SU-DHL-6 (cell line): ENCODE data around the gene RUNX2.

Experiments
- H2AFZ ChIP-seq: fragments of 200-600 bp; sonication (generic); 2 replicates; pipeline ENCODE4 v1.6.1; 2014; ENCODE audit warnings: low read depth, mild to moderate bottlenecking, moderate library complexity, mixed read lengths, antibody characterized with exemption, low read length; ENCODE audit not compliant: severe bottlenecking
- H3F3A ChIP-seq: fragments of 200-600 bp; shearing (Covaris generic); 2 replicates; pipeline ENCODE4 v1.6.0; 2016; ENCODE audit warnings: antibody characterized with exemption, mild to moderate bottlenecking; ENCODE audit not compliant: insufficient read depth
- H3K27ac ChIP-seq: fragments of 200-600 bp; sonication (generic); 2 replicates; pipeline ENCODE4 v1.5.1; 2016; ENCODE audit warnings: low read depth, mild to moderate bottlenecking, low read length, moderate library complexity, mixed read lengths
- H3K27me3 ChIP-seq: fragments of 200-600 bp; sonication (generic), shearing (Covaris generic); 2 replicates; pipeline ENCODE4 v1.6.0; 2014; ENCODE audit warnings: mild to moderate bottlenecking, low read length
- H3K36me3 ChIP-seq: fragments of 200-600 bp; sonication (generic); 2 replicates; pipeline ENCODE4 v1.6.1; 2014; ENCODE audit warnings: mild to moderate bottlenecking, low read length, mixed read lengths
- H3K4me2 ChIP-seq: fragments of 300-600, 200-600 bp; shearing (Covaris generic), sonication (generic); 2 replicates; pipeline ENCODE4 v1.6.0; 2014; ENCODE audit warnings: low read length, low read depth, mild to moderate bottlenecking; ENCODE audit not compliant: poor library complexity, severe bottlenecking
- H3K4me3 ChIP-seq: fragments of 200-600 bp; sonication (generic); 2 replicates; pipeline ENCODE4 v1.5.1; 2014; ENCODE audit warnings: antibody characterized with exemption, low read length, mild to moderate bottlenecking, mixed read lengths; ENCODE audit not compliant: insufficient read depth, poor library complexity, severe bottlenecking
- H3K79me2 ChIP-seq: fragments of 200-600 bp; sonication (generic); 2 replicates; pipeline ENCODE4 v1.6.1; 2014; ENCODE audit warnings: mild to moderate bottlenecking, low read length, moderate library complexity; ENCODE audit not compliant: insufficient read depth
- H3K9ac ChIP-seq: fragments of 200-600 bp; sonication (generic); 2 replicates; pipeline ENCODE4 v1.7.0; 2014; ENCODE audit warnings: mild to moderate bottlenecking, low read length
- H3K9me2 ChIP-seq: fragments of 200-600 bp; sonication (generic); replicated peaks from 2 replicates; pipeline ENCODE4 v1.6.1; 2014; ENCODE audit warnings: low read length; ENCODE audit not compliant: insufficient read depth
- H3K9me3 ChIP-seq: fragments of 200-600 bp; sonication (generic); 2 replicates; pipeline ENCODE4 v1.6.1; 2014; ENCODE audit warnings: low read length, mixed read lengths; ENCODE audit not compliant: insufficient read depth
- H4K20me1 ChIP-seq: fragments of 200-600 bp; sonication (generic); 2 replicates; pipeline ENCODE4 v1.6.1; 2014; ENCODE audit warnings: low read depth, mild to moderate bottlenecking, antibody characterized with exemption, low read length, moderate library complexity, mixed read lengths
- CTCF ChIP-seq: fragments of 200-600 bp; sonication (generic); IDR thresholded peaks from one replicate; pipeline ENCODE4 v1.5.1; 2017; ENCODE audit warnings: antibody characterized with exemption, mild to moderate bottlenecking, low read length, moderate library complexity; ENCODE audit not compliant: insufficient read depth, poor library complexity, severe bottlenecking
- EZH2phosphoT487 ChIP-seq: fragments of 200-600 bp; sonication (generic), shearing (Covaris generic); conservative IDR thresholded peaks from 2 replicates; pipeline ENCODE4 v1.6.1; 2018; ENCODE audit warnings: mild to moderate bottlenecking, antibody characterized with exemption, low read length, moderate library complexity, mixed read lengths

Gene RUNX2

GRCh38 chr6:45436544-45437438, 108.7 kb downstream of the RUNX2 start:
- Histone ChIP-seq H3K4me3 (no peak overlapping the region), H3K27me3 (no peaks in the 10 kb centered on the region), H3K4me2 (no peak overlapping the region), H3K9me2 (no peaks in the 10 kb centered on the region), H3K9me3 (no peaks in the 10 kb centered on the region), H3K9ac (no peak overlapping the region), H3K27ac (no peak overlapping the region), H4K20me1 (no peaks in the 10 kb centered on the region), H2AFZ (no peak overlapping the region), H3K36me3 (no peaks in the 10 kb centered on the region), H3K79me2 (no peaks in the 10 kb centered on the region), H3F3A (no peaks in the 10 kb centered on the region)
- no peak for TF ChIP-seq CTCF

GRCh38 chr6:45437439-45437815, 109.3 kb downstream of the RUNX2 start:
- no peak for TF ChIP-seq CTCF
- TF ChIP-seq EZH2phosphoT487: no peak
- no peak overlapping the region for H3K27ac ChIP-seq
- no peaks in the 10 kb centered on the region for H3K9me2 ChIP-seq
- no peaks in the 10 kb centered on the region for H3K36me3 ChIP-seq
- no peak overlapping the region for H3K4me2 ChIP-seq
- H4K20me1 ChIP-seq: no peaks in the 10 kb centered on the region
- H3F3A ChIP-seq: no peaks in the 10 kb centered on the region
- H3K27me3 ChIP-seq: no peaks in the 10 kb centered on the region
- no peak overlapping the region for H3K4me3 ChIP-seq
- no peaks in the 10 kb centered on the region for H3K79me2 ChIP-seq
- no peak overlapping the region for H3K9ac ChIP-seq
- no peak overlapping the region for H2AFZ ChIP-seq
- no peaks in the 10 kb centered on the region for H3K9me3 ChIP-seq

GRCh38 chr6:45438151-45438550, 110.0 kb downstream of the RUNX2 start:
- Histone ChIP-seq H4K20me1 (no peaks in the 10 kb centered on the region), H3K27me3 (no peaks in the 10 kb centered on the region), H3K9me3 (no peaks in the 10 kb centered on the region), H3K9ac (no peak overlapping the region), H2AFZ (no peak overlapping the region), H3K9me2 (no peaks in the 10 kb centered on the region), H3K27ac (no peak overlapping the region), H3K36me3 (no peaks in the 10 kb centered on the region), H3K4me3 (no peak overlapping the region), H3K4me2 (no peak overlapping the region), H3F3A (no peaks in the 10 kb centered on the region), H3K79me2 (no peaks in the 10 kb centered on the region)
- TF ChIP-seq CTCF: no peak
- no peak for TF ChIP-seq EZH2phosphoT487
